ENCODE measurements around the gene GCSAM.

GRCh38 chr3:112096176-112096575, 36.9 kb downstream of the GCSAM start:
- no peak for TF ChIP-seq GATA2 (IDR thresholded peaks at IDR 0.05; ENCODE audit: low read depth, low read length)
- TF ChIP-seq GATA3 (IDR thresholded peaks at IDR 0.05; ENCODE audit: low read depth, low read length) = no peak
